DOHH2 (cell line): ENCODE data around the gene POP4.

ENCODE experiments used
- H3F3A ChIP-seq: fragments of 200-600 bp; sonication (generic), shearing (Covaris generic); 2 replicates; pipeline ENCODE4 v1.6.0; 2016; ENCODE audit warnings: antibody characterized with exemption, mild to moderate bottlenecking; ENCODE audit not compliant: control insufficient read depth, insufficient read depth
- H3K27ac ChIP-seq: fragments of 200-600 bp; sonication (generic); 2 replicates; pipeline ENCODE4 v1.5.1; 2014; ENCODE audit warnings: low read depth, mild to moderate bottlenecking, low read length, moderate library complexity
- H3K27me3 ChIP-seq: fragments of 200-600 bp; sonication (generic); 2 replicates; pipeline ENCODE4 v1.6.1; 2014; ENCODE audit warnings: mild to moderate bottlenecking, low read length, mixed read lengths; ENCODE audit not compliant: control insufficient read depth
- H3K36me3 ChIP-seq: fragments of 200-600 bp; sonication (generic); 2 replicates; pipeline ENCODE4 v1.6.1; 2014; ENCODE audit warnings: mild to moderate bottlenecking, low read length, moderate library complexity, mixed read lengths; ENCODE audit not compliant: control insufficient read depth
- H3K4me1 ChIP-seq: fragments of 200-600 bp; sonication (generic); 2 replicates; pipeline ENCODE4 v1.6.1; 2014; ENCODE audit warnings: mild to moderate bottlenecking, low read length, mixed read lengths; ENCODE audit not compliant: control insufficient read depth
- H3K4me2 ChIP-seq: fragments of 200-600 bp; sonication (generic); 2 replicates; pipeline ENCODE4 v1.6.0; 2014; ENCODE audit warnings: mild to moderate bottlenecking, low read length, moderate library complexity
- H3K4me3 ChIP-seq: fragments of 200-600 bp; sonication (generic); 2 replicates; pipeline ENCODE4 v1.5.1; 2014; ENCODE audit warnings: mild to moderate bottlenecking, low read length, mixed read lengths
- H3K79me2 ChIP-seq: fragments of 200-600 bp; sonication (generic); 2 replicates; pipeline ENCODE4 v1.6.1; 2014; ENCODE audit warnings: mild to moderate bottlenecking, low read length, mixed read lengths; ENCODE audit not compliant: control insufficient read depth
- H3K9me2 ChIP-seq: fragments of 200-600 bp; sonication (generic); replicated peaks from 2 replicates; pipeline ENCODE4 v1.6.1; 2014; ENCODE audit warnings: mild to moderate bottlenecking, low read length, mixed read lengths; ENCODE audit not compliant: control insufficient read depth
- H3K9me3 ChIP-seq: fragments of 200-600 bp; sonication (generic); 2 replicates; pipeline ENCODE4 v1.6.1; 2014; ENCODE audit warnings: antibody characterized with exemption, low read length, mixed read lengths; ENCODE audit not compliant: control insufficient read depth, insufficient read depth
- H4K20me1 ChIP-seq: fragments of 200-600 bp; sonication (generic); 2 replicates; pipeline ENCODE4 v1.6.0; 2014; ENCODE audit warnings: low read depth, mild to moderate bottlenecking, antibody characterized with exemption, low read length, moderate library complexity; ENCODE audit not compliant: control insufficient read depth, insufficient read depth
- CTCF ChIP-seq: fragments of 200-600 bp; sonication (generic); IDR thresholded peaks from one replicate; pipeline ENCODE4 v1.5.1; 2014; ENCODE audit warnings: antibody characterized with exemption, mild to moderate bottlenecking, low read depth, low read length; ENCODE audit not compliant: poor library complexity, severe bottlenecking
- EZH2phosphoT487 ChIP-seq: fragments of 200-600 bp; sonication (generic); IDR thresholded peaks from 2 replicates; pipeline ENCODE4 v1.6.1; 2017; ENCODE audit warnings: borderline replicate concordance, mild to moderate bottlenecking, antibody characterized with exemption, low read length, moderate library complexity, mixed read lengths

The POP4 gene

DNA sequence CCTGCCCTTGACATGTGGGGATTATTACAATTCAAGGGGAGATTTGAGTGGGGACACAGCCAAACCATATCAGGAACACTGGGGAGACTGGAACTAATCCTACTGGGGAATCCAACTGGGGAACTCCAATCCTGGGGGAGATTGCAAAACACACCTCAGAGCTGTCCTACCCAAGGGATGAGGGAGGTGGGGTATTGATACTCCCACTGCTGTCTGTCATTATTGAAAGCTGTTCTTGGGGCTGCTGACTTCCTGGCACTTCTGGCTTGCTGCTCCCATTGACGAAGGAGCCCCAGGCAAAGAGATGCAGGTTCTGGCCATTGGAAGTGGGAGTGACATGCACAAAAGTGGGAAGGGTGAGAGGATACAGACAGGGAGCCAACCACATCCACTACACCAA, 24.7 kb upstream of the POP4 start:
- Histone ChIP-seq H3K9me3 (no peaks in the 10 kb centered on the region), H3F3A (no peaks in the 10 kb centered on the region), H3K4me3 (no peak overlapping the region), H3K36me3 (no peaks in the 10 kb centered on the region), H4K20me1 (no peaks in the 10 kb centered on the region), H3K79me2 (no peaks in the 10 kb centered on the region), H3K27ac (no peak overlapping the region), H3K27me3 (peaks cover 11% of the 10 kb centered on the region), H3K4me1 (no peaks in the 10 kb centered on the region), H3K9me2 (no peaks in the 10 kb centered on the region), H3K4me2 (no peak overlapping the region)
- TF ChIP-seq EZH2phosphoT487 (no peak), CTCF (no peak)

DNA sequence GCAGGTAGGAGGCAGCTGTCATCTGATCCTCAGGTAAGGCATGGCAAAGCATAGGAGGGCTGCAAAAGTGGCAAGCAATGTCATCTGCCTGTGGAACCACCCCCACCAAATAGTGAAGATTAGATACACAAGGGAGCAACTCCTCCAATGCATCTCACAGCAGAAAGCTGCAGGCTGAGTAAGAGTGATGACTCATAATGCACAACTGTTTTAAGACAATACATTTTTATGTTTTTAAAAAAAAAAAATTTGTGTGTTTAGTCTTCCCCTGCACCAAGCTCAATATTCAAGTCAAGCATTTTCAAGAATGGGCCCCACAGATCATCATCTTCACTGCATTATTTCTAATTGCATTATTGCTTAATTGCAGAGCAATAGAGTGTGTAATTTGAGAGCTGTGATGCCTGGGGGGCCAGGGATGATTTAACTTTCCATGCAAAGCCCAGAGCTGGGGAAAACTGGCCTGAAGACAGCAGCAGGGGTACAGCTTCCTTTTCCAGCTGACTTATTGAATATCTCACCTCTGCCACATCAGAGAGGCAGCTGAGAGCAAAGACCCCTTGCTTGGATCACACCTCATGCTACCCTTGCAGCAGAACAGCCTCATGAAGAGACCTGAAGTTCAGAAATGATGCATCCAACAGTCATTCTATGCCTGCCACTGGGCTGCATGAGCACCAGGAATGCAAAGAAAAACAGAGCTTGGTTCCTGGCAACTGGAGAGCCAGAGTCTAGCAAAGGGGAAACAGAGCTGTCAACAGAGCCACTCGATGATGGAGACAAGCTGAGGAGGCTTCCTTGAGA, 22.7 kb upstream of the POP4 start:
- no peaks in the 10 kb centered on the region for H3K36me3 ChIP-seq
- H3K27ac ChIP-seq: no peak overlapping the region
- no peak overlapping the region for H3K4me3 ChIP-seq
- no peaks in the 10 kb centered on the region for H4K20me1 ChIP-seq
- no peaks in the 10 kb centered on the region for H3K9me3 ChIP-seq
- H3K4me1 ChIP-seq: no peaks in the 10 kb centered on the region
- no peak for TF ChIP-seq CTCF
- no peak for TF ChIP-seq EZH2phosphoT487
- no peaks in the 10 kb centered on the region for H3K9me2 ChIP-seq
- no peaks in the 10 kb centered on the region for H3K79me2 ChIP-seq
- no peaks in the 10 kb centered on the region for H3F3A ChIP-seq
- H3K4me2 ChIP-seq: no peak overlapping the region
- H3K27me3 ChIP-seq: peaks cover 14% of the 10 kb centered on the region

DNA sequence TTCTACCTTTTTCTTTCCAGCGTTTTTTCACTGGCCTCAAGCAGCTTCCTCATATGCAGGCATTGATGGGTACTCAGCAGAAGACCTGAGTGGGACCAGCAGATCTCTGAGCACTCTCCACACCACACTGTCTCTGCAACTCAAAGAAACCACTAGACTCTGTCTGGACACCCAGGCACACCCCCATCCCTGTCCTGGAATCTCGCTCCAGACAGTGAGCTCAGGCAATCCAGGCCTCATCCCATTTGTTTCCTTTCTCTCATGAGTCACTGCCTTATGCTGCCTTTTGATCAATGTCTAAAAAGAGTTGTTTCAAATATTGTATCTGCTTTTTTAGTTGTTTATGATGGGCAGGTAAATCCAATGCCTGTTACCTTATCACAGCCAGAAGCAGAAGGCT, 19.7 kb upstream of the POP4 start:
- Histone ChIP-seq H4K20me1 (no peaks in the 10 kb centered on the region), H3K27me3 (peaks cover 14% of the 10 kb centered on the region)

More for the DNA sequence above, 19.7 kb upstream of the POP4 start:
- TF ChIP-seq CTCF (no peak), EZH2phosphoT487 (no peak)
- H3K27ac ChIP-seq: no peak overlapping the region
- H3K4me3 ChIP-seq: no peak overlapping the region
- no peaks in the 10 kb centered on the region for H3K79me2 ChIP-seq
- no peaks in the 10 kb centered on the region for H3K36me3 ChIP-seq
- no peak overlapping the region for H3K4me2 ChIP-seq
- no peaks in the 10 kb centered on the region for H3F3A ChIP-seq
- H3K9me3 ChIP-seq: peaks cover 4% of the 10 kb centered on the region
- no peaks in the 10 kb centered on the region for H3K9me2 ChIP-seq
- no peaks in the 10 kb centered on the region for H3K4me1 ChIP-seq
